PC-9 (cell line): ENCODE results near the gene CNN2. TPM values are rescaled to one million over a fixed set of nuclear protein-coding genes. Genes with fewer than 3 reads are reported as not detected.

Experiments
- BruUV-seq: library from RNA; stranded (reverse); fragments of 400-500 nt; replicated peaks from 2 replicates; lab custom pipeline; 2021; lab: Mats Ljungman, UMichigan
- CTCF ChIA-PET: fragments of 300-600 bp; sonication (Branson Sonifier 250); formaldehyde crosslinking; loops from one replicate; lab custom pipeline; 2022; ENCODE audit warnings: antibody characterized with exemption; lab: Charles Lee
- POLR2A ChIA-PET: fragments of 300-600 bp; sonication (Branson Sonifier 250); formaldehyde crosslinking; loops from one replicate; lab custom pipeline; 2022; ENCODE audit warnings: antibody characterized with exemption; ENCODE audit not compliant: unreplicated experiment; lab: Charles Lee
- DNase-seq, 2 experiments: peaks; one replicate each; pipeline versions ENCODE4 v3.0.0 to v3.0.0-alpha.2; 2015 to 2022; ENCODE audit warnings: mixed read lengths in 1 of 2
- H2AFZ ChIP-seq: fragments of 200-600 bp; sonication (generic); 2 replicates; pipeline ENCODE4 v1.8.1; 2017; ENCODE audit warnings: antibody characterized with exemption
- H3F3A ChIP-seq: fragments of 200-600 bp; sonication (generic); 2 replicates; pipeline ENCODE4 v1.8.1; 2017; ENCODE audit warnings: antibody characterized with exemption, mild to moderate bottlenecking, low read depth; ENCODE audit not compliant: insufficient read depth
- H3K27ac ChIP-seq: fragments of 200-600 bp; sonication (generic); 2 replicates; pipeline ENCODE4 v1.6.1; 2016; ENCODE audit warnings: mixed run types
- H3K27me3 ChIP-seq: fragments of 200-600 bp; sonication (generic); 2 replicates; pipeline ENCODE4 v1.6.1; 2016; ENCODE audit warnings: low read depth, mixed run types; ENCODE audit not compliant: insufficient read depth
- H3K36me3 ChIP-seq: fragments of 200-600 bp; sonication (generic); 2 replicates; pipeline ENCODE4 v1.6.1; 2016; ENCODE audit warnings: low read depth, mixed run types
- H3K4me1 ChIP-seq: fragments of 200-600 bp; sonication (generic); replicated peaks from 2 replicates; pipeline ENCODE4 v1.6.1; 2016; ENCODE audit warnings: mixed run types; ENCODE audit not compliant: insufficient read depth
- H3K4me2 ChIP-seq: fragments of 200-600 bp; sonication (generic); 2 replicates; pipeline ENCODE4 v1.6.1; 2017; ENCODE audit warnings: mixed run types
- H3K4me3 ChIP-seq: fragments of 200-600 bp; sonication (generic); 2 replicates; pipeline ENCODE4 v1.6.1; 2016; ENCODE audit warnings: mixed run types
- H3K79me2 ChIP-seq: fragments of 200-600 bp; sonication (generic); 2 replicates; pipeline ENCODE4 v1.6.1; 2017; ENCODE audit warnings: low read depth, mixed run types
- H3K9me2 ChIP-seq: fragments of 200-600 bp; sonication (generic); 2 replicates; pipeline ENCODE4 v1.8.1; 2017; ENCODE audit warnings: mild to moderate bottlenecking; ENCODE audit not compliant: insufficient read depth
- H3K9me3 ChIP-seq: fragments of 200-600 bp; sonication (generic); 2 replicates; pipeline ENCODE4 v1.8.1; 2016; ENCODE audit warnings: low read depth; ENCODE audit not compliant: insufficient read depth
- H4K20me1 ChIP-seq: fragments of 200-600 bp; sonication (generic); 2 replicates; pipeline ENCODE4 v1.8.1; 2017; ENCODE audit not compliant: insufficient read depth
- EZH2 ChIP-seq: fragments of 200-600 bp; sonication (generic); IDR thresholded peaks from 2 replicates; pipeline ENCODE4 v1.8.0; 2017; ENCODE audit warnings: antibody characterized with exemption, low read depth
- intact Hi-C: fragments of 100-400 bp; cut with micrococcal nuclease; formaldehyde crosslinking; loops from one replicate; pipeline ENCODE4 v1.10.0; 2022; ENCODE audit not compliant: unreplicated experiment
- total RNA-seq: library from RNA; stranded (reverse); gene quantifications from 2 replicates; pipeline ENCODE4 v1.2.3, GENCODE V29; 2021
- TF ChIP-seq, protein P1 (sequence below): fragments of 200-600 bp; sonication (generic); conservative IDR thresholded peaks from 2 replicates; pipeline ENCODE4 v1.6.1; 2017; ENCODE audit warnings: mixed run types, antibody characterized with exemption, mild to moderate bottlenecking, moderate library complexity

CNN2 gene
- total RNA-seq, 1 experiment from 2014 or later, result 206 TPM

- no peak overlapping the region for H2AFZ ChIP-seq
- no peak for DNase-seq
- H3K4me3 ChIP-seq, result no peak overlapping the region
- no peaks in the 10 kb centered on the region for H3K27me3 ChIP-seq
- peaks cover 5% of the 10 kb centered on the region; the same call in 1 of the 2 replicates for H3F3A ChIP-seq
- no peak for TF ChIP-seq EZH2
- TF ChIP-seq, protein P1, sequence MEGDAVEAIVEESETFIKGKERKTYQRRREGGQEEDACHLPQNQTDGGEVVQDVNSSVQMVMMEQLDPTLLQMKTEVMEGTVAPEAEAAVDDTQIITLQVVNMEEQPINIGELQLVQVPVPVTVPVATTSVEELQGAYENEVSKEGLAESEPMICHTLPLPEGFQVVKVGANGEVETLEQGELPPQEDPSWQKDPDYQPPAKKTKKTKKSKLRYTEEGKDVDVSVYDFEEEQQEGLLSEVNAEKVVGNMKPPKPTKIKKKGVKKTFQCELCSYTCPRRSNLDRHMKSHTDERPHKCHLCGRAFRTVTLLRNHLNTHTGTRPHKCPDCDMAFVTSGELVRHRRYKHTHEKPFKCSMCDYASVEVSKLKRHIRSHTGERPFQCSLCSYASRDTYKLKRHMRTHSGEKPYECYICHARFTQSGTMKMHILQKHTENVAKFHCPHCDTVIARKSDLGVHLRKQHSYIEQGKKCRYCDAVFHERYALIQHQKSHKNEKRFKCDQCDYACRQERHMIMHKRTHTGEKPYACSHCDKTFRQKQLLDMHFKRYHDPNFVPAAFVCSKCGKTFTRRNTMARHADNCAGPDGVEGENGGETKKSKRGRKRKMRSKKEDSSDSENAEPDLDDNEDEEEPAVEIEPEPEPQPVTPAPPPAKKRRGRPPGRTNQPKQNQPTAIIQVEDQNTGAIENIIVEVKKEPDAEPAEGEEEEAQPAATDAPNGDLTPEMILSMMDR, result no peak
- H4K20me1 ChIP-seq, result no peaks in the 10 kb centered on the region
- no peaks in the 10 kb centered on the region for H3K4me1 ChIP-seq
- H3K27ac ChIP-seq, result no peak overlapping the region
- BruUV-seq, result no TSS peak
- POLR2A ChIA-PET, result no interaction called here
- intact Hi-C loops, result no loop called here
- no peak overlapping the region for H3K4me2 ChIP-seq
- H3K36me3 ChIP-seq, result no peaks in the 10 kb centered on the region
- CTCF ChIA-PET, result no interaction called here
- no peaks in the 10 kb centered on the region for H3K9me2 ChIP-seq
- H3K9me3 ChIP-seq, result no peaks in the 10 kb centered on the region
- no peaks in the 10 kb centered on the region for H3K79me2 ChIP-seq
Measured at GRCh38 chr19:1058112-1058511, 31.7 kb downstream of the CNN2 start.

- no peaks in the 10 kb centered on the region for H3K27me3 ChIP-seq
- no TSS peak for BruUV-seq
- H3K27ac ChIP-seq, result no peak overlapping the region
- no peaks in the 10 kb centered on the region for H3K79me2 ChIP-seq
- H3K4me3 ChIP-seq, result no peak overlapping the region
- H3F3A ChIP-seq, result peaks cover 19% of the 10 kb centered on the region
- H3K9me2 ChIP-seq, result no peaks in the 10 kb centered on the region
- intact Hi-C loops, result no loop called here
- peaks cover 8% of the 10 kb centered on the region for H3K4me1 ChIP-seq
- H3K36me3 ChIP-seq, result no peaks in the 10 kb centered on the region
- ChIA-PET POLR2A (no interaction called here), CTCF (no interaction called here)
- DNase-seq, result no peak
- TF ChIP-seq, protein P1, result no peak
- no peak for TF ChIP-seq EZH2
- no peaks in the 10 kb centered on the region for H3K9me3 ChIP-seq
- H2AFZ ChIP-seq, result no peak overlapping the region
- H3K4me2 ChIP-seq, result no peak overlapping the region
- H4K20me1 ChIP-seq, result no peaks in the 10 kb centered on the region
Measured at GRCh38 chr19:1060689-1061088, 34.3 kb downstream of the CNN2 start.

DNA sequence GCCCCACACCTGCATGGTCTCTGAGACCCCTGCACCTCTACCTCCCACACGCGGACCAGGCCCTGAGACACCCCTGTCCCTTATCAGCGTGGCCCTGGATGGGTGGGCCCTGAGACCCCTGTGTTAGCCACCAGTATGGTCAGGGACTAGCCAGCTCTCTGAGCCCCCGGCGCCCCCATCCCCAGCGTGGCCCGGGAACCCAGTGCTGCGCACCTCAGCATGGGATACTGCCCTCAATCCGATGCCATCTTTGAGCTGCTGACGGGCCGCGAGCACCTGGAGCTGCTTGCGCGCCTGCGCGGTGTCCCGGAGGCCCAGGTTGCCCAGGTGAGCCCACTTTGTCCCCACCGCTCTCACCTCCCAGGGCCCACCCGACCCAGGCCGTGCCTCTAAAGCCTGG, 35.6 kb downstream of the CNN2 start:
- peaks cover 26% of the 10 kb centered on the region for H3F3A ChIP-seq
- no peak overlapping the region for H3K27ac ChIP-seq
- H3K4me1 ChIP-seq, result peaks cover 19% of the 10 kb centered on the region
- no peaks in the 10 kb centered on the region for H3K9me2 ChIP-seq
- intact Hi-C loops, result no loop called here
- H4K20me1 ChIP-seq, result no peaks in the 10 kb centered on the region
- no peak overlapping the region for H3K4me3 ChIP-seq
- ChIA-PET CTCF (no interaction called here), POLR2A (no interaction called here)
- TF ChIP-seq, protein P1, result no peak
- TF ChIP-seq EZH2, result no peak
- H3K36me3 ChIP-seq, result no peaks in the 10 kb centered on the region
- no peaks in the 10 kb centered on the region for H3K27me3 ChIP-seq
- H3K79me2 ChIP-seq, result no peaks in the 10 kb centered on the region
- H2AFZ ChIP-seq, result no peak overlapping the region
- DNase-seq, result no peak
- no peaks in the 10 kb centered on the region for H3K9me3 ChIP-seq
- no peak overlapping the region for H3K4me2 ChIP-seq
- no TSS peak for BruUV-seq
